ENCODE results near the gene MAST4. TPM values are rescaled to one million over a fixed set of nuclear protein-coding genes. Genes with fewer than 3 reads are reported as not detected.
A peak's percentile ranks its signal among the peaks of the same experiment; 100 is the strongest.

The MAST4 gene
- total and polyA plus RNA-seq, 4 donors, result 3.7 to 9.5 (median 6.5) TPM

GRCh38 chr5:67206461-67206860, 610.3 kb downstream of the MAST4 start:
- no peak for DNase-seq (ENCODE audit: low spot score)
- Histone ChIP-seq H3K36me3 (ENCODE audit: control insufficient read depth in 4 of 4, insufficient read depth in 3 of 4, low read depth in 1 of 4, low read length in 3 of 4) (no peaks in the 10 kb centered on the region), H3K9me3 (ENCODE audit: control insufficient read depth in 4 of 4, low read length in 3 of 4) (no peaks in the 10 kb centered on the region), H3K9ac (ENCODE audit: low read depth in 1 of 2, low read length in 2 of 2) (no peak overlapping the region), H3K27ac (ENCODE audit: low read depth in 1 of 2, low read length in 2 of 2) (no peak overlapping the region), H3K27me3 (ENCODE audit: control insufficient read depth in 4 of 4, insufficient read depth in 4 of 4, low read length in 3 of 4) (no peaks in the 10 kb centered on the region), H3K4me1 (ENCODE audit: control insufficient read depth in 4 of 4, insufficient read depth in 4 of 4, low read length in 3 of 4) (no peaks in the 10 kb centered on the region), H3K4me3 (ENCODE audit: low read depth in 1 of 3, low read length in 3 of 3) (no peak overlapping the region)
- no peak for TF ChIP-seq NR2F2 (IDR thresholded peaks at IDR 0.05)
- no peak for TF ChIP-seq HNF4A (conservative IDR thresholded peaks at IDR 0.05)
- TF ChIP-seq, protein P1, sequence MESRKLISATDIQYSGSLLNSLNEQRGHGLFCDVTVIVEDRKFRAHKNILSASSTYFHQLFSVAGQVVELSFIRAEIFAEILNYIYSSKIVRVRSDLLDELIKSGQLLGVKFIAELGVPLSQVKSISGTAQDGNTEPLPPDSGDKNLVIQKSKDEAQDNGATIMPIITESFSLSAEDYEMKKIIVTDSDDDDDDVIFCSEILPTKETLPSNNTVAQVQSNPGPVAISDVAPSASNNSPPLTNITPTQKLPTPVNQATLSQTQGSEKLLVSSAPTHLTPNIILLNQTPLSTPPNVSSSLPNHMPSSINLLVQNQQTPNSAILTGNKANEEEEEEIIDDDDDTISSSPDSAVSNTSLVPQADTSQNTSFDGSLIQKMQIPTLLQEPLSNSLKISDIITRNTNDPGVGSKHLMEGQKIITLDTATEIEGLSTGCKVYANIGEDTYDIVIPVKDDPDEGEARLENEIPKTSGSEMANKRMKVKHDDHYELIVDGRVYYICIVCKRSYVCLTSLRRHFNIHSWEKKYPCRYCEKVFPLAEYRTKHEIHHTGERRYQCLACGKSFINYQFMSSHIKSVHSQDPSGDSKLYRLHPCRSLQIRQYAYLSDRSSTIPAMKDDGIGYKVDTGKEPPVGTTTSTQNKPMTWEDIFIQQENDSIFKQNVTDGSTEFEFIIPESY (IDR thresholded peaks at IDR 0.05), result no peak
- TF ChIP-seq, protein P2, sequence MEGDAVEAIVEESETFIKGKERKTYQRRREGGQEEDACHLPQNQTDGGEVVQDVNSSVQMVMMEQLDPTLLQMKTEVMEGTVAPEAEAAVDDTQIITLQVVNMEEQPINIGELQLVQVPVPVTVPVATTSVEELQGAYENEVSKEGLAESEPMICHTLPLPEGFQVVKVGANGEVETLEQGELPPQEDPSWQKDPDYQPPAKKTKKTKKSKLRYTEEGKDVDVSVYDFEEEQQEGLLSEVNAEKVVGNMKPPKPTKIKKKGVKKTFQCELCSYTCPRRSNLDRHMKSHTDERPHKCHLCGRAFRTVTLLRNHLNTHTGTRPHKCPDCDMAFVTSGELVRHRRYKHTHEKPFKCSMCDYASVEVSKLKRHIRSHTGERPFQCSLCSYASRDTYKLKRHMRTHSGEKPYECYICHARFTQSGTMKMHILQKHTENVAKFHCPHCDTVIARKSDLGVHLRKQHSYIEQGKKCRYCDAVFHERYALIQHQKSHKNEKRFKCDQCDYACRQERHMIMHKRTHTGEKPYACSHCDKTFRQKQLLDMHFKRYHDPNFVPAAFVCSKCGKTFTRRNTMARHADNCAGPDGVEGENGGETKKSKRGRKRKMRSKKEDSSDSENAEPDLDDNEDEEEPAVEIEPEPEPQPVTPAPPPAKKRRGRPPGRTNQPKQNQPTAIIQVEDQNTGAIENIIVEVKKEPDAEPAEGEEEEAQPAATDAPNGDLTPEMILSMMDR (IDR thresholded peaks at IDR 0.05; ENCODE audit: low read depth, low read length, missing input control), result no peak
- TF ChIP-seq, protein P3, sequence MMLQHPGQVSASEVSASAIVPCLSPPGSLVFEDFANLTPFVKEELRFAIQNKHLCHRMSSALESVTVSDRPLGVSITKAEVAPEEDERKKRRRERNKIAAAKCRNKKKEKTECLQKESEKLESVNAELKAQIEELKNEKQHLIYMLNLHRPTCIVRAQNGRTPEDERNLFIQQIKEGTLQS (IDR thresholded peaks at IDR 0.05), result no peak
- WGBS, result 82% methylated on average over 2 of the region's 2 CpGs

GRCh38 chr5:67206929-67207328, 610.7 kb downstream of the MAST4 start:
- H3K9me3 ChIP-seq (ENCODE audit: control insufficient read depth in 4 of 4, low read length in 3 of 4), result no peaks in the 10 kb centered on the region
- no peaks in the 10 kb centered on the region for H3K4me1 ChIP-seq (ENCODE audit: control insufficient read depth in 4 of 4, insufficient read depth in 4 of 4, low read length in 3 of 4)
- WGBS, result 74% methylated on average over 4 of the region's 4 CpGs
- H3K9ac ChIP-seq (ENCODE audit: low read depth in 1 of 2, low read length in 2 of 2), result no peak overlapping the region
- TF ChIP-seq REST (IDR thresholded peaks at IDR 0.05), result no peak
- TF ChIP-seq NR2F2 (IDR thresholded peaks at IDR 0.05), result no peak
- TF ChIP-seq, protein P4, sequence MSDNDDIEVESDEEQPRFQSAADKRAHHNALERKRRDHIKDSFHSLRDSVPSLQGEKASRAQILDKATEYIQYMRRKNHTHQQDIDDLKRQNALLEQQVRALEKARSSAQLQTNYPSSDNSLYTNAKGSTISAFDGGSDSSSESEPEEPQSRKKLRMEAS (IDR thresholded peaks at IDR 0.05), result no peak
- peak; percentile 11 for TF ChIP-seq SP1 (IDR thresholded peaks at IDR 0.05)
- TF ChIP-seq TAF1 (conservative IDR thresholded peaks at IDR 0.05), result no peak
- no peak for TF ChIP-seq YY1 (IDR thresholded peaks at IDR 0.05)
- no peak for TF ChIP-seq GABPA (IDR thresholded peaks at IDR 0.05 in 1 of 2, conservative IDR thresholded peaks at IDR 0.05 in 1 of 2)
- TF ChIP-seq, protein P3 (IDR thresholded peaks at IDR 0.05), result no peak
- no peak overlapping the region for H3K4me3 ChIP-seq (ENCODE audit: low read depth in 1 of 3, low read length in 3 of 3)
- no peaks in the 10 kb centered on the region for H3K27me3 ChIP-seq (ENCODE audit: control insufficient read depth in 4 of 4, insufficient read depth in 4 of 4, low read length in 3 of 4)
- H3K36me3 ChIP-seq (ENCODE audit: control insufficient read depth in 4 of 4, insufficient read depth in 3 of 4, low read depth in 1 of 4, low read length in 3 of 4), result no peaks in the 10 kb centered on the region
- DNase-seq (ENCODE audit: low spot score), result no peak
- no peak overlapping the region for H3K27ac ChIP-seq (ENCODE audit: low read depth in 1 of 2, low read length in 2 of 2)

Measured in liver (tissue), 9 donors.